ENCODE results near the gene PIGR.

The PIGR gene

DNA sequence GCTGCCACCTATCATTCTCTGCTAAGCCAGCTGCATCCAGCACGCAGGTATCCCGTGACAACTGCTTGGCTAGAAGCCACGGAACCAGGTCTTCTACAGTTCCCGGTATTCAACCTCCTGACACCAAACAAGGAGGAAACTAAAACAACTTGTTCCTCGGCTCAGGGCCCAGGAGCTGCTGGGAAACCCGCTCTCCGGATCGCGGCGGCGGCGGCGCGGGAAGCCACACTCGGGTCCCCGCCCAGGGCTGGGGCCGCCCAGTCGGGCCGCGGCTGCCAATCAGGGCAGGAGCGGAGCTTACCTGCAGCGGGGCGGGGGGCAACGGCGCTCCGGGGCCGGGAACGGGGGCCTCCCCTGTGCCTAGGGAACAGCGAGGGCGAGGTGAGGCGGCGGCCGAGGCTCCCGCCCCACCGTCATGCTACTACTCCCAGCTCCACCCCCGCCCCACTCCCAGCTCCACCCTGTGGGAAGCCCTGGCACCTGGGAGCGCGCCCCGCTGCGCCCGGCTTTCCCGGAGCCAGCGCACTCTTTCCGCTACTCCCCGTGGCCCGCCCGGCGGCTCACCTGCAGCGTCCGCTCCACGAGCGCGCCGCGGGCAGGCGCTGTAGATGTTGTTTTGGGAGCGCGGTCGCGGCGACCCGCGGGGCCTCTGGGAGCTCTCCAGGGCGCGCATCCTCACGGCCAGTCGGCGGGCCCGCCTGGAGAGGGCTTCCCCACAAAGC, 36.9 kb downstream of the PIGR start:
- no peak for DNase-seq

DNA sequence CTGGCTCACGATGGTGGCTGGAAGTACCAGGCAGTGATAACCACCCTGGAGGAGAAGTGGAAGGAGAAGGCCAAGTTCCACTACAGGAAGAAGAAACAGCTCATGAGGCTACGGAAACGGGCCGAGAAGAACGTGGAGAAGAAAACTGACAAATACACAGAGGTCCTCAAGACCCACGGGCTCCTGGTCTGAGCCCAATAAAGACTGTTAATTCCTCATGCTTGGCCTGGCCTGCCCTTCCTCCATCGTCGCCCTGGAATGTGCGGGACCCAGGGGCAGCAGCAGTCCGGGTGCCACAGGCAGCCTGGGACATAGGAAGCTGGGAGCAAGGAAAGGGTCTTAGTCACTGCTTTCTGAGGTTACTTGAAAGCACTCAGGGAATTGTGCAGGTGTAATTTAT, 38.2 kb downstream of the PIGR start:
- DNase-seq, result no peak

DNA sequence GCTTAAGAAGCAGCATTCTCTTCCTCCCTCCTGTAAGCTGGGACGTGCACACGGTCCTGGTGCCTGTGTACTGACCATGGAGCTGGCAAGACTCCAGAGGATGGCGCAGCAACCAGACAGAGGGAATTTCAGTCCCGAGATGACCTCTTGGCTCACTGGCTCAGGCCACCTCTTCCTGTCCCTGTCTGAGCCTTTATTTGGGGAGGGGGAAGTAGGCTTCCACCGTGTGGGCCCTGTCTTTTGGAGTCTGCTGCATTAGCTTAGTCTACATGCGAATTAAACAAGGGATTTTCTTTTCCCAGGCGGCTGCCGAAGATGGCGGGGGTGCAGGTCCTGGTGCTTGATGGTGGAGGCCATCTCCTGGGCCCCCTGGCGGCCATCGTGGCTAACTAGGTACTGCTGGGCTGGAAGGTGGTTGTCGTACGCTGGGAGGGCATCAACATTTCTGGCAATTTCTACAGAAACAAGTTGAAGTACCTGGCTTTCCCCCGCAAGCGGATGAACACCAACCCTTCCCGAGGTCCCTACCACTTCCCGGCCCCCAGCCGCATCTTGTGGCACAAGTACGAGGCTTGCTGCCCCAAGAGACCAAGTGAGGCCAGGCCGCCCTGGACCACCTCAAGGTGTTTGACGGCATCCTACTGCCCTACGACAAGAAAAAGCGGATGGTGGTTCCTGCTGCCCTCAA, 38.8 kb downstream of the PIGR start:
- no peak for DNase-seq

DNA sequence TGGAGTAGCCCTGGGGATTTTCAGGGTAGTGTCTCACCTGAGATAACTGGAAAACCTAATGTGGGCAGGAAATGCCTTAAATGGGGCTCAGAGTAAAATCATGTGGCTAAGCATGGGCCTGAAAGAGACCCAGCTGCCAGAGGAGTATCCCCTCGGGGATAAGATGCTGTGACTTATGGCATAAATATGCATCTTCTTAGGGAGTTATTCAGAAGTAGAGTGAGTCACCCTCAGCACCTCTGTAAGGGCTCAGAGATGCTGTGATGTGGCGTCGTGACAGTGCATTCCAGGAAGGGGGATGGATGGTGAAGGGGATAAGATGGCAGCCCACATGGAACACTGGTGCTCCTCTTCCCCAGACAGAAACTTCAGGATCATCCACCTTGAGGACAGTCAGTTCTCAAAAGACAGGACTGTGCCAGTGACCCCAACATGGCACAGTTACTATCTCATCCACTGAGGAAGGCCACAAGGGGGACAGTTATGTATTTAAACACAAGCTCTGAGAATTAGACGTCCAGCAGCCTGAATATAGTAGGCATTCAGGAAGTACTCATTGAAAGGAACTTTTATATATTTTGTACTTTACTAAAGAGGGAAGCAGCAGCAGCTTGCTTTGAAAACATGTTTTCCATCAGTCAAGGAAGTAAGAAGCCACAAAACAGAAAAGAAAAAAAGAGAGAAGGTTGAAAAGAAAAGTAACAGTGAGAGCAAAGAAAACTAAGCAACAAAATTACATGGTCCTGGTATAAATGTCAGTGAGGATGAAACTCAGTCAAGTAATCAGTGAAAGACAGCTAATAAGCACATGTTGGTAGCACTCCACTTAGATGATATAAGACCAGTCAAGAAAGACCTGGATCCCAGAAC, 40.7 kb downstream of the PIGR start:
- no peak for DNase-seq

DNA sequence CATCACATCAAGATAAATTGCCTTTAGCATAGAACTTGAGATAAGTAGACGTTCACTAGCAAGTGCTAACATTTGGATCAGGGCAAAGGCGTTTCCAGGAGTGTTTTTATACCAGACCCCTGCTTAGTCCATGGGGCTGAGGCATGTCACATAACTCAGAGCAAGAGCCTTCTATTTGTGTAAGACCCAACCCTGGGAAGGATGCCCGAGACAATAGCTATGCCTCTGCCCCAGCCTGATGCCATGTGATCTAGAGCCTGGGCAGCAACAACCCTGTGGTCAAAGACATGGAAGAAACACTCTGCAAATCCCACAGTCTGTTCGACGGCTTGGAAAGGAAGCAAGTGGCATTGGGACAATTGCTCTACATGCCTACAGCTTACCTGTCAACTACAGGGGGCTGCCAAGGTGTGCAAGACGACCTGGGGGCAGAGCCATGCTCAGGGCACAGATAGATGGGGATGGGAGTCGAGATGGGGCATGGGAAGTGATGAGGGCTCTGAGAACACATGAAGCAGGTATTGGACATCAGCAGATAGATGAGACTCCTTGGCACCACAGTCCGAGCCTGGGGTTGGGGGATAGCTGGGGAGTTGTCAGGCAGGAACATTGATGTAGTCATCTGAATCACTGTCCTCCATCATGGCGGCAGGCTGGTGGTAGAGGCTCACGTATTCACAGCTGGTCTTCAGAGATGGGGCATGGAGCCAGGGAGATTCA, 41.7 kb downstream of the PIGR start:
- no peak for DNase-seq

DNA sequence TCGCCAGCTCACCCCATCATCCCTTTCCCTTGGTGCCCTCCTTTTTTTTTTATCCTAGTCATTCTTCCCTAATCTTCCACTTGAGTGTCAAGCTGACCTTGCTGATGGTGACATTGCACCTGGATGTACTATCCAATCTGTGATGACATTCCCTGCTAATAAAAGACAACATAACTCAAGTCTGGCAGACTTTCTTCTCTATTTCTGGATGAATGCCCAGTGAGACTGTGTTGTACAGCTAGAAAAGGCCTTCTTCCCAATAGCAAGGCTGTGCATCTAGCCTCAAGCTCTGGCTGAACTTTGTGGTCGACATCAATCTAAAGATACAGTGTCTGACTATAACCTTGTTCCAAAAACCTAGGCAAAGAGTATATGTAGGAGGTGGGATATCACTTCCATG, 42.6 kb downstream of the PIGR start:
- DNase-seq, result no peak

DNA sequence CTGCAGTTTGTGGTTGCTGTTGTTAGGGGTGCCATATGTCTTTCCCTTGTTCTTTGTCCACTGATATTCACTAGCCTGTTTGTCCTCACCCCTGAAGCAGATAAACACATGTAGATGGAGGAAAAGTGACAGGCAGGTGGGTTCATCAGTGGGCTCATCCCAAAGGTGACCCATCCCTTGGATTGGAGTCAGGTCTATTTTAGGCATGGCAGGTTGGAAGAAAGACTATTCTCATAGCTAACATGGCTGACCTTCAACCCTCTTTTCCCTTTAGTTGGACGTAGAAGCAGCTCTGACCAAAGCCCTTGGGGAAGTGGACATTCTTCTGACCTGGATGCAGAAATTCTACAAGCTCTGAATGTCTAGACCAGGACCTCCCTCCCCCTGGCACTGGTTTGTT, 43.6 kb downstream of the PIGR start:
- no peak for DNase-seq

DNA sequence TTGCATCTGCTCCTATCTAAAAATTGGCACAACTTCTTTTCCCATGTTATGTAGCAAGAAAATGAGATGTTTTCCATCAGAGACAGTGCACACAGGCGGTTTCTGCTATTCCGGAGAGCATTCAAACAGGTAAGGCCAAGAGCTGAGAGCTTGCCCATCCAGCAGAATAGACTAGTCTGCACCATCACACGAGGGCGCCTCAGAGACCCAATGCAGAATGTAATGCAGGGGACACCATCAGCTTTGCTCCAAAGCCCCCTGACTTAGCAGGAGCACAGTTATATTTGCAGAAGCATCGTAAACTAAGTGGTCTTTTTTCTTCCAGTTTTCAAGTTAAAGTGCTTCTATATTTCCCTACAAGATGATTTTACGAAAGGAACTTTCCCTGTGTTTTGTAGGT, 44.3 kb downstream of the PIGR start:
- no peak for DNase-seq

DNA sequence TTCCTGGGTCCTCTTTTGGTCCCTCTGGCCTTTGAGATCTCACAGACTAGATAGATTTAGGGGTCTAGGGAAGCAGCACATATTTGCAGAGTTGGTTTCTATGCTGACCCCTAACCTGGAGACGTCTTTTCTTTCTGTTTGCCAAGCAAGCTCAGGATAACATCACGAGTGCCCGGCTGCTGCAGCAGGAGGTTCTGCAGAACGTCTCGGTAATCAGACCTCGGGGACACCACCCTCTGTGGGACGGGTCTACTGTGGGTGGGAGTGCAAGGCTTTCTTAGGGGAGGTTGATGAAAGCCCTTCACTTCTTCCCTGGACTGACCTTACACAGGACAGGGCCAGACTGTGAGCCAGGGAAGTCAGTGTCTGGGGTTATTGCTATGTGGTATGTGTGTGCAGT, 46.1 kb downstream of the PIGR start:
- no peak for DNase-seq

DNA sequence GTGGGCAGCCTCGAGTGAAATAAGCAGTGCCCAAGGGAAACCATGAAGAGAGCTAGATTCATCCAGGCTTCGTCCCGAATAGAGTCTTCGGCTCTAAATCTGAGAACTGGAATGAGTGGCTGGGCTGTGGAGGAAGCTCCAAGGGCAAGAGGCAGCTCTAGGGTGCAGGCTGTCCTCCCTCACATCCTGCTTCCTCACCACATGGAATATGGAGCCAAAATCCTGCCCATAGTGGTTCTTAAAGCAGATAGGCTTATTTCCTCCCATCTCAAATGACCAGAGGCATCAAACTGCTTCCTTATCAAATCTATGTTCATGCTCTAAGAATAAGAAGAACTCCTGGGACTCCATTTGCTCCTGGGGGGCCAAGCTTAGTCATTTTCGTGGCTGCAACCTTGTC, 46.5 kb downstream of the PIGR start:
- DNase-seq, result no peak

DNA sequence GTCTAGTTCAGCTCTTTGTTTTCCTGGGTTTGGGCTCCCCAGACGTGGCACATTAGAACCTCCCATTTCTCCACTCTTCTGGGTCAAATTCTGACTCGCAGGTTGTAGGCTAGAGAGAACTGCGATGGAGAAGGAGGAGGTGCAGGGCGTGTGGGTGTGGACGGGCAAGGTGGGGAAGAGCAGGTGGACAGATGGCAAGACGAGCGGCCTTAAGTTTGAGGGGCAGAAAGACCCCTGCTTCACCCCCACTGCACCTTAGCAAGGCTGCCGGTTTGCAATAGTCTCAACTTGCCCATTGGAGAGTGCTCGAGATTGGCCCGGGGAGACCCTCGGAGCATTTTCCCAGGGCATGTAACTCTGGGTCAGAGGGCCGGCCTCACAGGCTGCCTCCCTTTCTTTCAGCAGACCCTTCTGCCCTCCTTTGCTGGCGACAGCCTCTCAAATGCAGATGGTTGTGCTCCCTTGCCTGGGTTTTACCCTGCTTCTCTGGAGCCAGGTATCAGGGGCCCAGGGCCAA, 47.3 kb downstream of the PIGR start:
- no peak for DNase-seq

DNA sequence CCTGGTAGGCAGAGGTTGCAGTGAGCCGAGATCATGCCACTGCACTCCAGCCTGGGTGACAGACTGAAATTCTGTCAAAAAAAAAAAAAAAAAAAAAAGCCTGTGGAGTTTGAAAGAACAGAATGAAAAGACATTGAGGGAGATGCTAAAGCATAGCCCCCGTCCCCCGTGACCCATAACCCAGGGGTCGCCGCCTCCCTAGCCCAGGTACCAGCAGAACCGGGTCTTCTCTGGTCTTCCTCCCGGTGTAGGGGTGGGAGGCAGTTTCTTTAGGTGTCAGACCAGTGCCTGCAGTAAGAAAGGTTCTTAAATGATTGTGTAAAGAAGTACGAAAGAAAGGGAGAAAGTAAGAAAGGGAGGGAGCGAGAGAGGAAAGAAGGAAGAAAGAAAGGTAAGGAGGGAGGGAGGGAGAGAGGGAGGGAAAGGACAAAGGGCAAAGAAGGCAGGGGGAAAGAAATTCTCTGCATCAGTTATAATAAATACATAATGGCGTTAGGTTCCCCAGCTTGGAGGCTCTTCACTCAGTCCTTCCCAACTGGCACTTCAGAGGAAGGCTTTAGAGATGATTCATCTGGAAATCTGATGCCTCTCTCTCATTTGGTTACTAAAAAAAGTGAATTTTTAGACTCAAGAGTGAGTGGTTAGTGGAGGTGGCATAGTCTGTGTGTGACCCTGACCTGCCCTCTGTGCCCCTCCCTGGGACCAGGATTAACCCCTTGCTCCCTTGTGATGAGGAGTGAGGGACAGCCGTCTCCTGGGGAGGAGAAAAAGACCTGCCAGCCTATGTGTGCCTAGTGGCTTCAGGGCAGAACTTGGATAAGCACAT, 48.0 kb downstream of the PIGR start:
- DNase-seq, result no peak

DNA sequence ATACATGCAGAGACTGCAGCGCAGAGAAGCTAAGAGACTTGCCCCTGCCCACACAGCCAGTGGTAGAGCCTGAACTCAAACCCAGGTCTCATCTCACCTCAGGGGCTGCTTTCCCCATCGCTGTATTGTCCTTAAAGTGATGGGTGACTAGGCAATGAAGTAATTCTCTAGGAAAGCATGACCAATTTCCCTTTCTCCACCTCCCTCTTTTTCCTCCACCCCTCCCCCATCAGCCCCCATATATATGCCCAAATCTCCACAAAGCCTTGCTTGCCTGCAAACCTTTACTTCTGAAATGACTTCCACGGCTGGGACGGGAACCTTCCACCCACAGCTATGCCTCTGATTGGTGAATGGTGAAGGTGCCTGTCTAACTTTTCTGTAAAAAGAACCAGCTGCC, 49.1 kb downstream of the PIGR start, which contains the start of gene IL24:
IL24 (plus strand) TSS at position 269 of the 400 bp plus-strand sequence. CDS start 390 bp downstream, outside the sequence.
- no peak for DNase-seq

DNA sequence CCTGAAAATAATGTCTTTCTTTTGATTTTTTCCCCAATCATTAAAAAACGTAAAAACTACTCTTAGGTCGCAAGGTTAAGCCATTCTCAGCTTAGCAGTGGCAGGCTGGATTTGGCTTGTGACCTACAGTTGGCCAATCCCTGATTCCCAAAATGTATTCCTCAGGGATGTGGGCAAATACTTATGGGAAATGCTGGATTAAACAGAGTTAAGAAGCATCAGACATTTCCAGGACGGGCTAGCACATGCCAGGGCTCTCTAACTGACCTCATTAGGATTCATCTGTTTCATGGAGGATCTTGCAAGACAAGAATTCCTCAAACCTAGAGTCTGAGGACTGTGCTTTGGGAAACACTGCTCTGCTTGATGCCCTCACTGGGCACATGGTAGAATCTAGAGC, 50.0 kb downstream of the PIGR start:
- no peak for DNase-seq

DNA sequence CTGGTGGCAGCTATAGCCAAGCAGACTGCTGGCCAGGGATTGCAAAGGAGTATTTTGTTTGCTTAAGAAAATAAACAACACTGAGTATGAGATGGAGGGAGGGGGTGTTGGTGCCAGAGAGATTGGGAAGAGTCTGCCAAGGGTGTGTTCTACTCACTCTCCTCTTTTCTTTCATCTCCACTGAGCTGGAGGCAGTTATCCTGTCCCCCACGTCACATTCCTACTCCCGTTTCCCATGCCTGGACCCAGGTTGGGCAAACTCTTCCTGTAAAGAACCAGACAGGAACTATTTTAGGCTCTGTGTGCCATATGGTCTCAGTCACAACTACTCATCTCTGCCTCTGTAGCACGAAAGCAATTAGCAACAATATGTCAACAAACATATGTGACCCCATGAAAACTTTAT, 50.4 kb downstream of the PIGR start:
- no peak for DNase-seq

DNA sequence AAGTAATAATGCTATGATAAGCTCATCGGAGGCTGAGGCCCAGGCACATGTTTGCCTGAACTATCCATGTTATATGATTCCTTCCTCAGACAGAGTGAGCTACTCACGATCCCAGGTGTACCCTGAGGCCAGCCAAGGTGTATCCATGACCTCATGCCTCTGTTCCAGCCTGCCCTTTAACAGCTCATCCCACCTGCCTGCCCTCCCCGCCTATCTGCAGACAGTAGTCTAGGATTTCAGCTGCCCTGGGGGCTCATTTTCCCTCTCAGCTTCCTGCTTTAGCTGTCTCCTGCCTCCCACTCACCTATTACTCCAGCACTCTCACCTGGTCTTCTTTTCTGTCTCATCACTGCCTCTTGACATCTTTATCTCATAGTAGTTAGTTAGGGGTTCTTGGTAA, 50.9 kb downstream of the PIGR start:
- DNase-seq, result no peak

DNA sequence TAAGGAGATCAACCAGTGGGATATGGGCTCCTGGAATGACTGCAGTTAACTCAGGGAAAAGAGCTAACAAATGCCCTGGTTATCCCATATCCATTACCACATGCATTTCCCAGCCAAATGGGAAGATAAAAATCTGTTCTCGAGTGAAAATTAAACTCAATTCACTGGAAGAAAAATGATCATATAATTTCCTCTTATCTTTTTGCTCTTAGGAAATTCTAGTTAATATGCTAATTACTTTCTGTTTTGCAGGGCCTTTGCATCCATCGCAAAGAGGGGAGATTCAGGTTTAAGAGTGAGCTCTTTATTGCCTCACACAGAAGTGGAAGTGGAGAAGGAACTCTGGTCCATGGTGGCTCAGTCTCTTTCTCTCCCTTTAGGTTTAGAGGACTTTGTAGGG, 52.9 kb downstream of the PIGR start:
- DNase-seq, result no peak

DNA sequence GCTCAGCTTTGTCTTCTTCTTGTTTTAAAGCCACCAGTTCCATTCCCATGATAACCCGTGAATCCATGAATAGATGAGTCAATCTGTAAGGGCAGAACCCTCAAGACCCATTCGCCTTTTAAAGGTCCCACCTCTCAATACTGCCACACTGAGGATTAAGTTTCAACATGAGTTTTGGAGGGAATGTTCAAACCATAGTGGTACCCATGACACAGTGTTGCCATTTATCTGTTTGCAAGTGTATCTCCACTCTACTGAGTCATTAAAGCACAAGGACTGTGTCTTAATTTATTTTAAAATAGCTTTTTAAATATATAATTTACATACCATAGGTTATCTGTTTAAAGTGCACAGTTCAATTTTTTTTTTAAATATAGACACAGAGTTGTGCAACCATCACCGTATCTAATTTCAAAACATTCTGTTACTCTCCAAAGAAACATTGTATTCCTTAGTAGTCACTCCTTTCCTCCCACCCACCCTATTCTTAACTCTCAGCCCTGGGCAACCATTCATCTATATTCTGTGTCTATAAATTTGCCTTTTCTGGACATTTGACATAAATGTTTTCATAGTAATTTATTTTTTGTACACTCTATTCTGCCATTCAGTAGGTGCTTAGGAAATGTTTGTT, 53.8 kb downstream of the PIGR start:
- no peak for DNase-seq

DNA sequence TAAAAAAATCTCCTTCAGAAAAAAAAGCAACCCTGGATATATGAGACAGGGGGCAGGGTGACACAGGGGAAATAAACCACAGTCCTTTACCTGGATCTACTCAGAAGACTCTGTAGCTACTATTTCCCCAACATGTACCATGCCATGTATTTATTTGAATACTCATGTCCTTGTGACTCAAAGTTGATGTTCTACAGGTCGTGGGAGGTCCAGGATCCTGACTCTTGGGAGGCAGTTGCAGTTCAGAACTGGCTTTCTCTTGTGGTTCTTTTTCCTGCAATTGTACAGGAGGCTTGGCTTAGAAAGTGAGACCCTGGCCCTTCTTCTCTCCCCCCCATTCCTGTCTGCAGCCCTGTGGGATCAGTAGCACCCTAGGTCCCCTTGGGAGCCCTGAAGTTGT, 54.9 kb downstream of the PIGR start:
- DNase-seq, result no peak

DNA sequence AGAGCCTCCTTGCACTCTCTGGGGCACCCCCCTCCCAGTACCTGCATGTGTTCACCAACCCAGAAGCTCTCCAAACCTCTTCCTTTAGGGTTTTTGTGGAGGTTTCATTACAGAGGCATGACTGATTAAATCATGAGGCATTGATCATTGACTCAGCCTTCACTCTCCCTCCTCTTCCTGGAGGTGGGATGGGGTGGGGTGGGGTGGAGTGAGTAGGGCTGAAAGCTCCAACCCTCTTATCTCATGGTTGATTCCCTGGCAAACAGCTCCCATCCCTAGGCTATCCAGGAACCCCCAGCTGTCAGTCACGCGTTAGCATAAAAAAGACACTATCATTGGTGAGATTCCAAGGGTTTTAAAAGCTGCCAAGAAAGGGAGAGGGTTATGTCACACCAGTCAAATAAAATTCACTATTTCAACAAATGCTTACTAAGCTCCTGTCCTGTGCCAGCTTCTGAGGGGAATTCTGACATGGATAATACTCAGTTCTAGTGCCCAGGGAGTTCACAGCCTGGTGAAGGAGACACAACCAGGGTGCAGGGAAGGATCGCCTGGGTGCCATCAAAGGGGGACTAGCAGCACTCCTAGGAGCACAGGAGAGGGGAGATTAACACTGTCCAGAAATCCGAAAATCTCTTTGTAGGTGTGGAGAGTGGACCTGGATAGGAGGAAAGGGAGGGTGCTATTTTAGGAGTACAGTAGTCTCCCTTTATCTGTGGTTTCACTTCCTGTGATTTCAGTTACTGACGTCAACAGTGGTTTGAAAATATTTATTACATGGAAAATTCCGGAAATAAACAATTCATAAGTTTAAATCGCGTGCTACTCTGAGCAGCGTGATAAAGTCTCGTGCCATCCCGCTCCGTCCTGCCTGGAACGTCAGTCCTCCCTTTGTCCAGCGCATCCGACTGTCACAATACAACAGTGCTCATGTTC, 55.9 kb downstream of the PIGR start:
- DNase-seq, result no peak

All from activated gamma-delta T cell (primary cell).